HG03575 (cell line): ENCODE results near the gene LEAP2.

ENCODE experiments used
- ATAC-seq: cut with Tn5 transposase; IDR thresholded peaks from one replicate; pipeline ENCODE4 v1.9.1; 2021; ENCODE audit not compliant: unreplicated experiment, insufficient number of reproducible peaks, low FRiP score; ENCODE audit errors: extremely low read depth

LEAP2 gene

DNA sequence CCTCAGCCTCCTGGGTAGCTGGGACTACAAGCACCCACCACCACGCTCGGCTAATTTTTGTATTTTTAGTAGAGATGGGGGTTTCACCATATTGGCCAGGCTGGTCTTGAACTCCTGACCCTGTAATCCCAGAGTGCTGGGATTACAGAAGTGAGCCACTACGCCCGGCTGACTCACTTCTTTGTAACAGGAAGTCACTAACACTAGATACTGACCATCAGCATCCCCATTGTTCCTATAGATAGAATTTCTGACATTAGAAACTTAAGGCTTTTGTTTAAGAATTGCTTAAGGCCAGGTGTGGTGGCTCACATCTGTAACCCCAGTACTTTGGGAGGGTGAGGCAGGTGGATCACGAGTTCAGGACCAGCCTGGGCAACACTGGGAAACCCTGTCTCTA is 42.2 kb downstream of the LEAP2 start:
- ATAC-seq: no peak

DNA sequence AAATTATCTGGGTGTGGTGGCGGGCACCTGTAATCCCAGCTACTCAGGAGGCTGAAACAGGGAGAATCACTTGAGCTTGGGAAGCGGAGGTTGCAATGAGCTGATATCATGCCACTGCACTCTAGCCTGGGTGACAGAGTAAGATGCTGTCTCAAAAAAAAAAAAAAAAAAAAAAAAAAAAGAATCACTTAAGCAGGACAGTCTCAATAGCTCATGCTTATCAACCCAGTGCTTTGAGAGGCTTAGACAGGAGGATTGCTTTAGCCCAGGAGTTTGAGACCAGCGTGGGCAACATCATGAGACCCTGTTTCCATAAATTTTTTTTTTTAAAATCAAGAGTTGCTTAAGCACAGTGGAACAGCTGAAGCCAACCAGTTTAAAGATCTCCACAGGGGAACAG is 42.6 kb downstream of the LEAP2 start:
- ATAC-seq: no peak
